Cardiac fibroblast (primary cell): ENCODE data around the gene GTF3C2.

Experiments used
- DNase-seq, 2 donors: peaks; one replicate each; pipeline versions ENCODE4 v3.0.0 to v3.0.0-alpha.2; 2010; ENCODE audit warnings: low read depth in 2 of 2
- H3K4me3 ChIP-seq, 2 donors: replicated peaks in 1 of 2; 1 replicate in 1 of 2; 2 replicates in 1 of 2; pipeline ENCODE4 v1.5.1; 2011; ENCODE audit warnings: low read depth in 2 of 2, low read length in 2 of 2, mild to moderate bottlenecking in 2 of 2, moderate library complexity in 1 of 2
- CTCF ChIP-seq: IDR thresholded peaks from one replicate; pipeline ENCODE4 v1.5.1; 2011; ENCODE audit warnings: low read depth, mild to moderate bottlenecking, low read length, inconsistent platforms

GTF3C2 gene

DNA sequence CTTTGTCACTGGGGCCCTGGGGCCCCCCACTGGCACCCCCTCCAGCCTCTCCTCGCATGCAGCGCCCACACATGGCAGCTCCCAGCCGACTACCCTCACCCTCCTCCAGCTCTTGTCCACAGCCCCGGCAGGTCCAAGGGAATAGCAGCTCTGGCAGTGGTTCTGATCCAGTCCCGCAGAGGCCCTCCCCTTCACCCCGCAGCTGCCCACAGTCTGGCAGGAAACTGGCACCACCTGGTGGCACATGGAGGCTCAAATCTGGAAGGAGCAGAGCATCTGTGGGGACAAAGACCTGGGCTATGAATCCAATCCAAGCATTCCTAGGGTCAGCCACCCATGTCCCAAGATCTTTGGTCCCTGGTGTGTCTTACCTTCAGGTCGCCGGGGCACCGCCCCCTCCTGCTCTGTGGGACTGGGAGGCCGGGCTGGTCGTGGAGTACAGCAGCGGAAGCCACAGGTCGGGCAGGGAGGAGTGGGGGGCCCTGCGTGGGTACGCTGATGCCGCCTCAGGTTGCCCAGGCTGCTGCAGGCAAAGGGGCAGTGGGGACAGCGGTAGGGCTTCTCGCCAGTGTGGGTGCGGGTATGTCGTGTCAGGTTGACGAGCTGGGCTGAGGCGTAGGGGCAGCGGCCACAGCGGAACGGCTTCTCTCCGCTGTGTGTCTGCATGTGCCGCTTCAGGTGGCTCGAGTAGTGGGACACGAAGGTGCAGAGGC, 21.7 kb upstream of the GTF3C2 start:
- TF ChIP-seq CTCF: no peak
- DNase-seq: peak in 1 of 2 donors; percentile 30
- no peak overlapping the region for H3K4me3 ChIP-seq

DNA sequence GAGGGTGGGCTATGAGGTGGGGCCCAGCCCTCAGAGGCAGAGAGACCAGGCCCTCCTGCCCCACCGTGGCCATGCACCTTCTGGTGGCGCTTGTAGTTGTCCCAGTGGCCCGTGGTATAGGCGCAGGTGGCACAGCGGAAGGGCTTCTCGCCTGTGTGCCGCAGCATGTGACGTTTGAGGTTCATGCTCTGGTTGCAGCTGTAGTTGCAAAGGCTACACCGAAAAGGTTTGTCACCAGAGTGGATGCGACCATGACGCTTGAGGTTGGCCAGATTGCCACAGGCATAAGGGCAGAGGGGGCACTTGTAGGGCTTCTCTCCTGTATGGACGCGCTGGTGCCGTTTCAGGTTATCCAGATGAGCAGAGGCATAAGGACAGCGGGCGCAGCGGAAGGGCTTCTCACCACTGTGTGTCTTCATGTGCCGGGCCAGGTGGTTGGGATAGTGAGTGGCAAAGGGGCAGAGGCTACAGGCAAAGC, 21.1 kb upstream of the GTF3C2 start:
- H3K4me3 ChIP-seq: no peak overlapping the region
- DNase-seq: no peak
- no peak for TF ChIP-seq CTCF

GRCh38 chr2:27376866-27377617, 20.5 kb upstream of the GTF3C2 start:
- no peak for DNase-seq
- no peak overlapping the region for H3K4me3 ChIP-seq
- TF ChIP-seq CTCF: no peak

DNA sequence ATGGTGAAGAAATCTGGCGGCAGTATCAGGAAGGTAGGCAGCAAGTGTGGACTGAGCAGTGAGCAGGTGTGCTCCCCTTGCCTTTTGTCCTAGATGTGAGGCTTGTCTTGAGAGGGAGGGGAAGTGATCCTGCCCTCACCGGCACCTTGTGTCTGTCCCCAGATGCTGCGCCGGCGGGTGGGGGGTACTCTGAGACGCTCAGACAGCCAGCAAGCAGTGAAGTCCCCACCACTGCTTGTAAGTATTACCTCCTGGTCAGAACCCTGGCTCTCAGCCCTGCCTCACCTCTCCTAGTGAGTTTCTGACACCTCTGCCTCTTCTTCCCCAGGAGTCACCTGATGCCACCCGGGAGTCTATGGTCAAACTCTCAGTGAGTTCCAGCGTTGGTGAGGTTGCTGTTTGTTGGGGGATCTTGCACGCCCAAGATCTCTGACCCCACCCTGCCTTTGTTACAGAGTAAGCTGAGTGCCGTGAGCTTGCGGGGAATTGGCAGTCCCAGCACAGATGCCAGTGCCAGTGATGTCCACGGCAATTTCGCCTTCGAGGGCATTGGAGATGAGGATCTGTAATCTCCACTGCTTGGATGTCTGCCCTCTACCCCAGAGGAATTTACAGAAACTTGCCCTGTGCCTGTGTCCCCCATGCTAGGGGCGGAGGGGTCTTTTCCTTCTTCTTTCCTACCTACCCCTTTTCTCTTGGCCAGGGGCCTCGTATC, 19.7 kb upstream of the GTF3C2 start:
- no peak for TF ChIP-seq CTCF

GRCh38 chr2:27375513-27376099, 19.0 kb upstream of the GTF3C2 start:
- no peak for DNase-seq
- H3K4me3 ChIP-seq: no peak overlapping the region
- no peak for TF ChIP-seq CTCF

More for the DNA sequence above, 19.7 kb upstream of the GTF3C2 start:
- H3K4me3 ChIP-seq: no peak overlapping the region
- no peak for DNase-seq

GRCh38 chr2:27373567-27373966, 17.0 kb upstream of the GTF3C2 start:
- DNase-seq: no peak
- TF ChIP-seq CTCF: no peak
- H3K4me3 ChIP-seq: no peak overlapping the region
